ENCODE results near the gene ARFRP1.

ARFRP1 gene

GRCh38 chr20:63742381-63743024 is 34.7 kb upstream of the ARFRP1 start:
- TF ChIP-seq, protein P1, sequence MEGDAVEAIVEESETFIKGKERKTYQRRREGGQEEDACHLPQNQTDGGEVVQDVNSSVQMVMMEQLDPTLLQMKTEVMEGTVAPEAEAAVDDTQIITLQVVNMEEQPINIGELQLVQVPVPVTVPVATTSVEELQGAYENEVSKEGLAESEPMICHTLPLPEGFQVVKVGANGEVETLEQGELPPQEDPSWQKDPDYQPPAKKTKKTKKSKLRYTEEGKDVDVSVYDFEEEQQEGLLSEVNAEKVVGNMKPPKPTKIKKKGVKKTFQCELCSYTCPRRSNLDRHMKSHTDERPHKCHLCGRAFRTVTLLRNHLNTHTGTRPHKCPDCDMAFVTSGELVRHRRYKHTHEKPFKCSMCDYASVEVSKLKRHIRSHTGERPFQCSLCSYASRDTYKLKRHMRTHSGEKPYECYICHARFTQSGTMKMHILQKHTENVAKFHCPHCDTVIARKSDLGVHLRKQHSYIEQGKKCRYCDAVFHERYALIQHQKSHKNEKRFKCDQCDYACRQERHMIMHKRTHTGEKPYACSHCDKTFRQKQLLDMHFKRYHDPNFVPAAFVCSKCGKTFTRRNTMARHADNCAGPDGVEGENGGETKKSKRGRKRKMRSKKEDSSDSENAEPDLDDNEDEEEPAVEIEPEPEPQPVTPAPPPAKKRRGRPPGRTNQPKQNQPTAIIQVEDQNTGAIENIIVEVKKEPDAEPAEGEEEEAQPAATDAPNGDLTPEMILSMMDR (IDR thresholded peaks at IDR 0.05; ENCODE audit: extremely low read depth, missing control alignments) = no peak
- DNase-seq (ENCODE audit: low spot score) = peak; percentile 29

- TF ChIP-seq, protein P1 (IDR thresholded peaks at IDR 0.05; ENCODE audit: extremely low read depth, missing control alignments) = no peak
- peak; percentile 38 for DNase-seq (ENCODE audit: low spot score)
Measured at GRCh38 chr20:63741676-63742380, 34.1 kb upstream of the ARFRP1 start.

DNA sequence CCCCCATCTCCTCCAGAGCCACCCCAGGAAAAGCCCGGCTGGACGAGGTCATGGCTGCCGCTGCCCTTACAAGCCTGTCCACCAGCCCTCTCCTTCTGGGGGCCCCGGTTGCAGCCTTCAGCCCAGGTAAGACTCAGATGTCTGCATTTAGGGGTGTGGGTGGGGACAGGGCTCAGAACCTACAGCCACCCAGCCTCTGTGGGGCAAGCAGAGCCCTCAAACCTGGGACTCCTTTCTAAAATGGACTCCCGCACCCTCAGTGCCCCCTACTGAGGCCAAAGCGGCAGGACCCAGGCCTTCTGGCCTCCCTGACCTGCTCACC is 33.5 kb upstream of the ARFRP1 start:
- TF ChIP-seq, protein P1 (IDR thresholded peaks at IDR 0.05; ENCODE audit: extremely low read depth, missing control alignments) = no peak
- DNase-seq (ENCODE audit: low spot score) = no peak

DNA sequence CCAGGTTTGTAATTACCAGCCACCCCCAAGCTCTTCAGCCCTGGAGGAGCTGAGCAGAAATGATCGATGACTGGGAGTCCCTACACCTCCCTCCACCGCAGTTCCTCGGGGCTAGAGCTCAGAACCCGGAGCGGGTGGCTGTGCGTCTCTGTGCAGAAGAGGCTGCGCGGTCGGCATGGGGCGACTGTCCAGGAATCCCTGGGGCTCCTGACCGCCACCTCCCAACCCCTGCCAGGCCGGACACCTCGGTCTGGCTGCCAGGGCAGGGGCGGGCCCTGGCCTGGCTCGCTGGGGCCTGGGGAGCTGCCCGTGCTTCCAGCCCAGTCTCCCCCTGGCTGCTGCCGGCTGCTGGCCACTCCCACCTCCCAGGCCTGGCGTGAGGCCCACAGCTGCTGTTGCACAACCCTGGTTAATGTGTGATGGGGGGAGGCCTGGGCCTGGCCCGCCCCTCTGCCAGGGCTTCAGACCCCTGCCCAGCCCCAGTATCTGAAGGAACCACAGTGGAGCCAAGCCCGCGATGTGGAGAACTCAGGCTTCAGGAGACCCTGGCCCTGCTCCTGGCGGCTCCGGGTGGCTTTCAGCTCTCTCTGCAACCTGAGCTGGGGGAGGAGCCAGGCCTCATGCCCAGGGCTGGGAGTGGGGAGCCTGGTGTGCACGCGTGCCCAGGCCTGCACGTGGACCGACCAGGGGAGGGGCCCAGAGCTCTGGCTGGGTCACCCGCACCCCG is 33.0 kb upstream of the ARFRP1 start:
- TF ChIP-seq, protein P1 (IDR thresholded peaks at IDR 0.05; ENCODE audit: extremely low read depth, missing control alignments) = no peak
- DNase-seq (ENCODE audit: low spot score) = peak; percentile 86

DNA sequence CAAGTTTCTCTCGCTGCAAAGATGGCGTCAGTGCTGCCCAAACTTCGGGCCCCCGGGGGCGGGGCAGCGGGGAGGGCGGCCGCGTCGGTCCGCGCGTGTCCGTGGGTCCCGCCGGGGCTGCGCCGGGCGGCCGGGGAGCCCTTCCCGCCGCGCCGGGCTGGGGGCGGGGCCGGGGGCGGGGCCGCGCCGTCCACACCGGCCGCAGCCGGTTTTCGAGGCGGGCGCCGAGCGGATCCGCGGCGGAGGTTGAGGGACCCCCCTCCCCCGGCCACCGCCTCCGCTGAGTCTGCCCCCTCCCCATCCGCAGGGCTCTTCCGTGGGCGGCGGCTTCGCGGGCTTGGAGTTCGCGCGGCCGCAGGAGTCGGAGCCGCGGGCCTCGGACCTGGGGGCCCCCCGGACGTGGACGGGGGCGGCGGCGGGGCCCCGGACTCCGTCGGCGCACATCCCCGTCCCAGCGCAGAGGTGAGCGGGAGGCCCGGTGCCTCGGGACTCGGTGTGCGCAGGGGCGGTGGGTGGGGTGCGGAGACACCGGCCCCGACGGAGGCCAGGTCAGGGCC is 32.4 kb upstream of the ARFRP1 start:
- TF ChIP-seq, protein P1 (IDR thresholded peaks at IDR 0.05; ENCODE audit: extremely low read depth, missing control alignments) = no peak
- DNase-seq (ENCODE audit: low spot score) = peak; percentile 85

- TF ChIP-seq, protein P1 (IDR thresholded peaks at IDR 0.05; ENCODE audit: extremely low read depth, missing control alignments) = no peak
- DNase-seq (ENCODE audit: low spot score) = peak; percentile 99
Measured at GRCh38 chr20:63739130-63740069, 31.6 kb upstream of the ARFRP1 start, which contains the start of gene SLC2A4RG. SLC2A4RG (plus strand) TSS chr20:63739776; CDS start chr20:63739913, 137 bp downstream.
